HepG2 (cell line): ENCODE data around the gene PMIS2. TPM values are rescaled to one million over a fixed set of nuclear protein-coding genes. Genes with fewer than 3 reads are reported as not detected.

Source experiments
- FOSL1 ChIP-seq: sonication (generic); formaldehyde crosslinking; IDR thresholded peaks from 2 replicates; pipeline ENCODE4 v1.9.0; 2021; ENCODE audit warnings: missing genetic modification reagents, borderline replicate concordance
- FOXP1 ChIP-seq, 2 experiments: fragments of 450-650 bp in 1 of 2; IDR thresholded peaks; 2 replicates each; pipeline ENCODE4 v1.6.1; 2017 to 2018; ENCODE audit warnings: antibody characterized with exemption in 1 of 2
- NR2C2 ChIP-seq: sonication (generic); formaldehyde crosslinking; IDR thresholded peaks from 2 replicates; pipeline ENCODE4 v1.4.0; 2020; ENCODE audit warnings: missing genetic modification reagents, mild to moderate bottlenecking, moderate library complexity, borderline replicate concordance
- ZFP36 ChIP-seq: fragments of 150-350 bp; IDR thresholded peaks from 2 replicates; pipeline ENCODE4 v1.6.1; 2018; ENCODE audit warnings: borderline replicate concordance, low read length, low read depth; ENCODE audit not compliant: partially characterized antibody
- ZNF557 ChIP-seq: sonication (generic); formaldehyde crosslinking; IDR thresholded peaks from 2 replicates; pipeline ENCODE4 v1.4.0; 2020; ENCODE audit warnings: missing genetic modification reagents
- polyA plus RNA-seq, 8 experiments: library from polyadenylated mRNA; depleted of rRNA in 3 of 8; stranded (reverse) in 7 of 8; unstranded in 1 of 8; fragments of >200 nt; fragmentation: Illumina TruSeq in 4 of 8; extraction: Trizol in 4 of 8; gene quantifications; 2 replicates each; pipeline versions ENCODE4 v1.2.1 to v1.2.3, GENCODE V29; 2011 to 2016; ENCODE audit warnings: low read depth in 4 of 8, missing spikeins in 1 of 8, mixed read lengths in 1 of 8; ENCODE audit not compliant: insufficient read depth in 1 of 8
- total RNA-seq, 5 experiments: library from RNA; depleted of rRNA; stranded (reverse); fragments of >200 nt; fragmentation: Illumina TruSeq; extraction: Trizol; gene quantifications; 2 replicates each; pipeline ENCODE4 v1.2.3, GENCODE V29; 2016; ENCODE audit warnings: low read depth in 1 of 5
- TF ChIP-seq, protein P1 (sequence below): sonication (generic); formaldehyde crosslinking; IDR thresholded peaks from 2 replicates; pipeline ENCODE4 v1.5.0; 2020; ENCODE audit warnings: mild to moderate bottlenecking, missing genetic modification reagents, borderline replicate concordance
- TF ChIP-seq, protein P2 (sequence below): sonication (generic); formaldehyde crosslinking; IDR thresholded peaks from 2 replicates; pipeline ENCODE4 v1.4.0; 2020; ENCODE audit warnings: missing genetic modification reagents
- TF ChIP-seq, protein P3 (sequence below): sonication (generic); formaldehyde crosslinking; IDR thresholded peaks from 2 replicates; pipeline ENCODE4 v1.4.0; 2020; ENCODE audit warnings: missing genetic modification reagents, mild to moderate bottlenecking, borderline replicate concordance
- TF ChIP-seq, protein P4 (sequence below): sonication (generic); formaldehyde crosslinking; IDR thresholded peaks from 2 replicates; pipeline ENCODE4 v1.9.0; 2021; ENCODE audit warnings: mild to moderate bottlenecking, missing genetic modification reagents
- TF ChIP-seq, protein P5 (sequence below), 2 experiments: sonication (generic) in 1 of 2; formaldehyde crosslinking in 1 of 2; IDR thresholded peaks; 2 replicates each; pipeline versions ENCODE4 v1.4.0 to v1.6.1; 2018 to 2020; ENCODE audit warnings: missing genetic modification reagents in 2 of 2, borderline replicate concordance in 1 of 2, low read depth in 1 of 2, mild to moderate bottlenecking in 1 of 2, missing biosample characterization in 1 of 2

PMIS2 gene
- total and polyA plus RNA-seq, 2 of the 13 experiments (the other 11 are each of a cell fraction or from before 2014, with no cell fraction given): not detected

DNA sequence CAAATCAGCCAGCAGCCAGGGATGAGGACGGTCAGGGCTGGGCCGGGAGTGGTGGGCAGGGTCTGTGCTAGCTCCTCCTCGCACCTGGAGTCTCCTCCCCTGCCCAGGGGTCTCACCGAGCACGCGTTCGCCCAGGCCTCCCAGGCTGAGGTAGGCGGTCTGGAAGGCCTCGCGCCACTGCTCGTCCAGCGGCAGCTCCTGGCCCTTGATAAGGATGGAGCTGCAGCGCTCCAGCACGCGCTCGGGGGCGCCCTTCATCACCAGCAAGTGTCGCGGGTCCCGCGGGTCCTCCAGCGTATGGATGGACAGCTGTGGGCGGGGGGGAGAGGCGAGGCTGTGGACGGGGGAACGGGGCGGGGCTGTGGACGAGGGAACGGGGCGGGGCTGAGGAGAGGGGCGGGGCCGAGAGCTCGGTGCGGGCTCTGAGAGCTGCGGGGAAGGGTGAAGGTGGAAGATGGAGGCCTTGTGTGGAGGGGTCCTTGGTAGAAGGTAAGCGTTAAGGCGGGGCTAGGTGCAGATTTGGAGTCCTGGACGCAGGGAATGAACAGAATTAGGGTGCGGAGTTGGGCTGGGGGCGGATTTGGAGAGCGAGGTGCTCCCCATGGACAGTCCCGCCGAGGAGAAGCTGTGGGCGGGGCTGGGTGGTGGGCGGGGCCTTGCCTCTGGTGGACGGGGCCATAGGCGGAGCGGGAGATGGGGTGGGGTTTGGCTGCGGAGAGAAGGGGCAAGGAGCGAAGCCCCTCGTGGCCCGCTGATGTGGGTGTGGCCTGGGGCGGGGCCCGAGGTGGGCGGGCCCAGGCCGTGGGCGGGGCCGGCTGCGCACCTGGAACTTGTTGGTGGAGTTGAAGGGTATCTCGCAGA lies 28.2 kb upstream of the PMIS2 start (continued):
- TF ChIP-seq, protein P1, sequence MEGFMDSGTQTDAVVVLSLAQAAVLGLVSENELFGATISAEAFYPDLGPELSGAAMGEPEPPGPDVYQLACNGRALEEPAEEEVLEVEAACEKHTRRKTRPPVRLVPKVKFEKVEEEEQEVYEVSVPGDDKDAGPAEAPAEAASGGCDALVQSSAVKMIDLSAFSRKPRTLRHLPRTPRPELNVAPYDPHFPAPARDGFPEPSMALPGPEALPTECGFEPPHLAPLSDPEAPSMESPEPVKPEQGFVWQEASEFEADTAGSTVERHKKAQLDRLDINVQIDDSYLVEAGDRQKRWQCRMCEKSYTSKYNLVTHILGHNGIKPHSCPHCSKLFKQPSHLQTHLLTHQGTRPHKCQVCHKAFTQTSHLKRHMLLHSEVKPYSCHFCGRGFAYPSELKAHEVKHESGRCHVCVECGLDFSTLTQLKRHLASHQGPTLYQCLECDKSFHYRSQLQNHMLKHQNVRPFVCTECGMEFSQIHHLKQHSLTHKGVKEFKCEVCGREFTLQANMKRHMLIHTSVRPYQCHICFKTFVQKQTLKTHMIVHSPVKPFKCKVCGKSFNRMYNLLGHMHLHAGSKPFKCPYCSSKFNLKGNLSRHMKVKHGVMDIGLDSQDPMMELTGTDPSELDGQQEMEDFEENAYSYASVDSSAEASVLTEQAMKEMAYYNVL (CRISPR knock-in tag): no peak
- TF ChIP-seq NR2C2 (CRISPR knock-in tag) (peak; percentile 42; the same call in 1 of the 2 replicates), FOSL1 (CRISPR knock-in tag) (no peak), FOXP1 (IDR thresholded peaks at IDR 0.05) (no peak), FOXP1 (CRISPR knock-in tag; IDR thresholded peaks at IDR 0.05) (no peak), ZNF557 (CRISPR knock-in tag) (no peak), ZFP36 (no peak)
- TF ChIP-seq, protein P2, sequence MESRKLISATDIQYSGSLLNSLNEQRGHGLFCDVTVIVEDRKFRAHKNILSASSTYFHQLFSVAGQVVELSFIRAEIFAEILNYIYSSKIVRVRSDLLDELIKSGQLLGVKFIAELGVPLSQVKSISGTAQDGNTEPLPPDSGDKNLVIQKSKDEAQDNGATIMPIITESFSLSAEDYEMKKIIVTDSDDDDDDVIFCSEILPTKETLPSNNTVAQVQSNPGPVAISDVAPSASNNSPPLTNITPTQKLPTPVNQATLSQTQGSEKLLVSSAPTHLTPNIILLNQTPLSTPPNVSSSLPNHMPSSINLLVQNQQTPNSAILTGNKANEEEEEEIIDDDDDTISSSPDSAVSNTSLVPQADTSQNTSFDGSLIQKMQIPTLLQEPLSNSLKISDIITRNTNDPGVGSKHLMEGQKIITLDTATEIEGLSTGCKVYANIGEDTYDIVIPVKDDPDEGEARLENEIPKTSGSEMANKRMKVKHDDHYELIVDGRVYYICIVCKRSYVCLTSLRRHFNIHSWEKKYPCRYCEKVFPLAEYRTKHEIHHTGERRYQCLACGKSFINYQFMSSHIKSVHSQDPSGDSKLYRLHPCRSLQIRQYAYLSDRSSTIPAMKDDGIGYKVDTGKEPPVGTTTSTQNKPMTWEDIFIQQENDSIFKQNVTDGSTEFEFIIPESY (CRISPR knock-in tag): peak; percentile 91
- TF ChIP-seq, protein P3, sequence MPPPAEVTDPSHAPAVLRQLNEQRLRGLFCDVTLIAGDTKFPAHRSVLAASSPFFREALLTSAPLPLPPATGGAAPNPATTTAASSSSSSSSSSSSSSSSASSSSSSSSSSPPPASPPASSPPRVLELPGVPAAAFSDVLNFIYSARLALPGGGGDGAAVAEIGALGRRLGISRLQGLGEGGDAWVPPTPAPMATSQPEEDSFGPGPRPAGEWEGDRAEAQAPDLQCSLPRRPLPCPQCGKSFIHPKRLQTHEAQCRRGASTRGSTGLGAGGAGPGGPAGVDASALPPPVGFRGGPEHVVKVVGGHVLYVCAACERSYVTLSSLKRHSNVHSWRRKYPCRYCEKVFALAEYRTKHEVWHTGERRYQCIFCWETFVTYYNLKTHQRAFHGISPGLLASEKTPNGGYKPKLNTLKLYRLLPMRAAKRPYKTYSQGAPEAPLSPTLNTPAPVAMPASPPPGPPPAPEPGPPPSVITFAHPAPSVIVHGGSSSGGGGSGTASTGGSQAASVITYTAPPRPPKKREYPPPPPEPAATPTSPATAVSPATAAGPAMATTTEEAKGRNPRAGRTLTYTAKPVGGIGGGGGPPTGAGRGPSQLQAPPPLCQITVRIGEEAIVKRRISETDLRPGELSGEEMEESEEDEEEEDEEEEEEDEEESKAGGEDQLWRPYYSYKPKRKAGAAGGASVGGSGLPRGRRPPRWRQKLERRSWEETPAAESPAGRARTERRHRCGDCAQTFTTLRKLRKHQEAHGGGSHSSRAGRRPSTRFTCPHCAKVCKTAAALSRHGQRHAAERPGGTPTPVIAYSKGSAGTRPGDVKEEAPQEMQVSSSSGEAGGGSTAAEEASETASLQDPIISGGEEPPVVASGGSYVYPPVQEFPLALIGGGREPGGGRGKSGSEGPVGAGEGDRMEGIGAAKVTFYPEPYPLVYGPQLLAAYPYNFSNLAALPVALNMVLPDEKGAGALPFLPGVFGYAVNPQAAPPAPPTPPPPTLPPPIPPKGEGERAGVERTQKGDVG: no peak
- TF ChIP-seq, protein P4, sequence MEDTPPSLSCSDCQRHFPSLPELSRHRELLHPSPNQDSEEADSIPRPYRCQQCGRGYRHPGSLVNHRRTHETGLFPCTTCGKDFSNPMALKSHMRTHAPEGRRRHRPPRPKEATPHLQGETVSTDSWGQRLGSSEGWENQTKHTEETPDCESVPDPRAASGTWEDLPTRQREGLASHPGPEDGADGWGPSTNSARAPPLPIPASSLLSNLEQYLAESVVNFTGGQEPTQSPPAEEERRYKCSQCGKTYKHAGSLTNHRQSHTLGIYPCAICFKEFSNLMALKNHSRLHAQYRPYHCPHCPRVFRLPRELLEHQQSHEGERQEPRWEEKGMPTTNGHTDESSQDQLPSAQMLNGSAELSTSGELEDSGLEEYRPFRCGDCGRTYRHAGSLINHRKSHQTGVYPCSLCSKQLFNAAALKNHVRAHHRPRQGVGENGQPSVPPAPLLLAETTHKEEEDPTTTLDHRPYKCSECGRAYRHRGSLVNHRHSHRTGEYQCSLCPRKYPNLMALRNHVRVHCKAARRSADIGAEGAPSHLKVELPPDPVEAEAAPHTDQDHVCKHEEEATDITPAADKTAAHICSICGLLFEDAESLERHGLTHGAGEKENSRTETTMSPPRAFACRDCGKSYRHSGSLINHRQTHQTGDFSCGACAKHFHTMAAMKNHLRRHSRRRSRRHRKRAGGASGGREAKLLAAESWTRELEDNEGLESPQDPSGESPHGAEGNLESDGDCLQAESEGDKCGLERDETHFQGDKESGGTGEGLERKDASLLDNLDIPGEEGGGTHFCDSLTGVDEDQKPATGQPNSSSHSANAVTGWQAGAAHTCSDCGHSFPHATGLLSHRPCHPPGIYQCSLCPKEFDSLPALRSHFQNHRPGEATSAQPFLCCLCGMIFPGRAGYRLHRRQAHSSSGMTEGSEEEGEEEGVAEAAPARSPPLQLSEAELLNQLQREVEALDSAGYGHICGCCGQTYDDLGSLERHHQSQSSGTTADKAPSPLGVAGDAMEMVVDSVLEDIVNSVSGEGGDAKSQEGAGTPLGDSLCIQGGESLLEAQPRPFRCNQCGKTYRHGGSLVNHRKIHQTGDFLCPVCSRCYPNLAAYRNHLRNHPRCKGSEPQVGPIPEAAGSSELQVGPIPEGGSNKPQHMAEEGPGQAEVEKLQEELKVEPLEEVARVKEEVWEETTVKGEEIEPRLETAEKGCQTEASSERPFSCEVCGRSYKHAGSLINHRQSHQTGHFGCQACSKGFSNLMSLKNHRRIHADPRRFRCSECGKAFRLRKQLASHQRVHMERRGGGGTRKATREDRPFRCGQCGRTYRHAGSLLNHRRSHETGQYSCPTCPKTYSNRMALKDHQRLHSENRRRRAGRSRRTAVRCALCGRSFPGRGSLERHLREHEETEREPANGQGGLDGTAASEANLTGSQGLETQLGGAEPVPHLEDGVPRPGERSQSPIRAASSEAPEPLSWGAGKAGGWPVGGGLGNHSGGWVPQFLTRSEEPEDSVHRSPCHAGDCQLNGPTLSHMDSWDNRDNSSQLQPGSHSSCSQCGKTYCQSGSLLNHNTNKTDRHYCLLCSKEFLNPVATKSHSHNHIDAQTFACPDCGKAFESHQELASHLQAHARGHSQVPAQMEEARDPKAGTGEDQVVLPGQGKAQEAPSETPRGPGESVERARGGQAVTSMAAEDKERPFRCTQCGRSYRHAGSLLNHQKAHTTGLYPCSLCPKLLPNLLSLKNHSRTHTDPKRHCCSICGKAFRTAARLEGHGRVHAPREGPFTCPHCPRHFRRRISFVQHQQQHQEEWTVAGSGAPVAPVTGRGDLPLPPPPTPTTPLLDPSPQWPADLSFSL (CRISPR knock-in tag): no peak
- TF ChIP-seq, protein P5, sequence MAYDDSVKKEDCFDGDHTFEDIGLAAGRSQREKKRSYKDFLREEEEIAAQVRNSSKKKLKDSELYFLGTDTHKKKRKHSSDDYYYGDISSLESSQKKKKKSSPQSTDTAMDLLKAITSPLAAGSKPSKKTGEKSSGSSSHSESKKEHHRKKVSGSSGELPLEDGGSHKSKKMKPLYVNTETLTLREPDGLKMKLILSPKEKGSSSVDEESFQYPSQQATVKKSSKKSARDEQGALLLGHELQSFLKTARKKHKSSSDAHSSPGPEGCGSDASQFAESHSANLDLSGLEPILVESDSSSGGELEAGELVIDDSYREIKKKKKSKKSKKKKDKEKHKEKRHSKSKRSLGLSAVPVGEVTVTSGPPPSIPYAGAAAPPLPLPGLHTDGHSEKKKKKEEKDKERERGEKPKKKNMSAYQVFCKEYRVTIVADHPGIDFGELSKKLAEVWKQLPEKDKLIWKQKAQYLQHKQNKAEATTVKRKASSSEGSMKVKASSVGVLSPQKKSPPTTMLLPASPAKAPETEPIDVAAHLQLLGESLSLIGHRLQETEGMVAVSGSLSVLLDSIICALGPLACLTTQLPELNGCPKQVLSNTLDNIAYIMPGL (CRISPR knock-in tag; IDR thresholded peaks at IDR 0.05; ENCODE audit: borderline replicate concordance in 1 of 2, low read depth in 1 of 2): 0 out of 4 replicates have a peak, but pooled peaks of 1 of the 2 experiments have one; percentile 23
